Left renal cortex interstitium (tissue), 4 donors: ENCODE results near the gene IGF1R. TPM values are rescaled to one million over a fixed set of nuclear protein-coding genes. Genes with fewer than 3 reads are reported as not detected.

Source experiments
- DNase-seq, 4 donors: peaks; one replicate each; pipeline ENCODE4 v3.0.0-alpha.2; 2013; ENCODE audit warnings: low read depth in 4 of 4, low spot score in 2 of 4, missing footprints in 1 of 4
- polyA plus RNA-seq, 4 donors: library from polyadenylated mRNA; unstranded; fragments of 120-200 nt; gene quantifications; one replicate each; pipeline ENCODE4 v1.2.1, GENCODE V29; 2013; ENCODE audit not compliant: insufficient read length in 4 of 4

Gene IGF1R
- polyA plus RNA-seq, 4 donors = 38.3 to 61.2 (median 50.7) TPM

DNA sequence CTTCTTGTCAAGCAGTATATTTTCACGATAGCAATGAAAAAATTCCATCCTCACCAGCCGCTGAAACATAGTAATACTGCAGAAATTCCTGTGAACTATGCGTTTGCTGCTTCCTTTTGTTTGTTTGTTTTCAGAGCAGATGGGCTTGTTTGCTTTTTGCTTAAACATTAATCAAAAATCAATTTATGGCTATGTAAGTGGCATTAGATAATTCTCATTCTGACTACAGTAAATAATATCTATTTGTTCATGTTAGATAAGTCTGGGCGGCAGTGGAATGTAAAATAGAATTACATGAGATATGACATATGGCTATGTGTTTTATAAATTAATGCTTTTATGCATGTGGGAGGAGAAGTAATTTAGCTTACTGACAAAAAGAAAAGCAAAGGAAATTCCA is 195.5 kb downstream of the IGF1R start:
- DNase-seq = no peak

DNA sequence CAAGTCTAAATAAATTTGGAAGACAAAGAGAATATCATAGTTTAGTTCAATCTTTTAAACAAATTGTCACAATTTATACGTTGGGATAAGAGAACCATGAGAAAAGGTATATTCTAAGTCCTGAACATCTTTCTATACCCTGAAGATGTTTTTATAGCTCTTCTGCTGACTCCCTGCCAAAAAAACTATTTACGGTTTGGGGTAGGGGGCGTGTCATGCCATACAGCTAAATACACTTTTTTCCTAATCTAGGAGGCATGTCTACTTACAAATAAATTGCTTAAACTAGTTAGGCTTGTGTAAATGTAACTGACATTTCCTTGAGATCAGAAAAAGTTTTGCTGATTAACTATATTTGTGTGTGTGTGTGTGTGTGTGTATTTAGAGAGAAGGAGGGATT is 195.9 kb downstream of the IGF1R start:
- DNase-seq = no peak

DNA sequence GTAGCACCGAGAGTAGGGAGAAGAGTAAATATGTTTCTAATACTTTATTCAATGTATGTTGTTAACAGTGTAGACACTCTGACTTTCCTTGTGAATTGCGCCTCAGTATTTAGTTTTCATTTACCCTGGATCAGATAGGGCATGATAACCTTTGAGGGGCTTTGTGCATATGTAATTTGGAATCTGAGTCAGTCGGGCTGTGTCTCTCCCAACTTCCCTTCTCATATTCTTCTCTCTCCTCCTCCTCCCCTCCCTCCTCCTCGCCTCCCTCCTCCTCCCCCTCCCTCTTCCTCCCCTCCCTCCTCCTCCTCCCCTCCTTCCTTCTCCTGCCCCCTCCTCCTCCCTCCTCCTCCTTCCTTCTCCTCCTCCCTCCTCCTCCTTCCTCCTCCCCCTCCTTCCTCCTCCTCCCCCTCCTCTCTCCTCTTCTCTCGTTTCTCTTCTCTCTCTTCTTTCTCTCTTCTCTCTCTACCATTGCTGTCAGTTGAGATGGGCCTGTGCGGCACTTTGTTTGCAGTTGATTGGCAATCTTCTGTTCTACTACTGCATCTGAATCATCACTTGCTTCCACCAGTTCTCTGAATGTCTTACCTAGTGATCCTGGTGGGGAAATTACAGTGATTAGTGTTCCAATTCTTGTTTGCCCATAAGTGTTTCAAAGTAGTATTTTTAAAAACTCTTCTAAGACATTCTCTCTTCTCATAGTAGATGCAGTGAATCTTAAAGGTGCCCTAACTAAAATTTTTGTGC is 197.0 kb downstream of the IGF1R start:
- DNase-seq = no peak

DNA sequence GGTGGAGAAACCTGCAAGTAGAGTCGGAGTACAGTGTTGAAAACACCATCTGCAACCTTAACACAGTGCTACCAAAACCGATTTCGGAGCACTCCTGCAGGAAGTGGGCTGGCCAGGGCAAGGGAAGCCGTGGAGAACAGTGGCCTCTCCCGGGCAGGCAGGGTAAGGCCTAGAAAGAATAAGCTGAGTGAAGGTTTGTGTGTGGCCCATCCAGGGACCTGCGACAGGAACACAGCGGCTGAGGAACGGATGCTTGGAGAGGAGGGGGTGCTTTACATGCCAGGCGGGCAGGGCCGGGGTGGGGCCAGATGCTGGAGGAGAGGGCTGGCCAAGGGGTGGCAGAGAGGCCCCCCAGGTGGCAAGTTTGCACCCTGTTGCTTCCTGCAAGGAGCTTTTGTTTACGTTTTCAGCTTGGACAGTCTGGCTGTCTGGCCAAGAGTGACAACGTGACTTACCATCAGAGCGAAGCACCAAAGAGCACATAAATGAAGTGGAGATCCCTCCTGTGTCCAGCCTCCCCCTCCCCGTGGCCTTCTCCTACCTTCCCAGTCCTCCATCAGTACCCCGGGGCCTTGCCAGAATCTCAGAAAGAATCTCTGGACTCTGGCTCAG is 202.7 kb downstream of the IGF1R start:
- peak in 1 of 4 donors; percentile 65 for DNase-seq

DNA sequence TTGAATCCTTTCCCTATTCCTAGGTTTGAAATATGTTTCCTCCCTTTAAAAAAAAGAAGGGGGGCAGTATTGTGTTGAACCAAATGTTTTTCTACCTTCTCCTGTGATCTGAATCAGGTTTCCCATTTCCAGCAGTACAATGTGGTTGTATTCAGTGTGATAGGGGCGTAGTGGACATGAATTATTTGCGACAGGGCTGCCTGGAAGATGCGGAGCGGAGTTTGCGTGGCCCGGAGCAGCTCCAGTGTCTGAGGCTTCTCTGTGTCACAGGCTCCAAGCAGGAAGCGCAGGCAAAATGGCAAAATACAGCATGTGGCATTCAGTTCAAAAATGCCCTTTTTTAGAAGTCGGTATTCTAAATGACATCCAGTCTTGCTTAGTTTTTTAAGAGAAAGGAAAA is 204.8 kb downstream of the IGF1R start:
- DNase-seq = peak; percentile 78 to 93 (median 88)

DNA sequence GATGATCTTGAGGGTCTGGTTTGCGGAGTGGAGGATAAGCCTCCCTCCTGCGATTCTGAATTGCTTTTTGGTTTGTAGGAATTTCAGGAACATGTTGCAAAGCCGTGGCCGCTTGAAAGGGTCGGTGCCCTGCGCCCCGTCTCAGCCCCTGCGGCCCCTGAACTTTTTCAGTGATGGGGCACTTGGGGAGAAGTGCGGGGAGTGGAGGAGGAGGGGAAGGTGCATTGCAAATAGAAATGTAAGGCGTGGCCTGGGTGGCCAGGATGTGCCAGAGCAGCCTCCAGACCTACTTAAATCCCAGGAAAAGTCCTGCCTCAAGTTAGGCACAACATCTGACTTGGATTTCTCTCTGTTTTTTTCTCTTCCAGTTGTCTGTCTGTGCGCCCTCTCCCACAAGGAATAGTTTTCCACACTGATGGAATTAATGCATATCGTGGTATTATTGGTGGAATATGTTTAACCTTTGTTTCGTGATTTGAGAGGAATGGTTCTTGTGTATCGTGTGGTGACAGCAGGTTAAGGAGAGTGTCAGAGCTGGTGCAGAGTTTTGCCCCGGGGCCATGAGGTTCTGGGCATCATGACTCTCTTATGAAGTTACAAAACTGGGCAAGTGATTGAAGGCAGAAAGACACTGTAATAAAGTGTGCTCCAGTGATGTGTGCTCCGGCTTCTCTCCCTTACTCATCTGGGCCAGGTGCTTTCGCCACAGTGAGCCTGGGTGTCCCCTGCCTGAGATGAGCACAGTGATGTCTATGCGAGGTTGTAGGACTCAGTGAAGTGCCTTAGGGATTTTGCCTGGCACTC is 205.5 kb downstream of the IGF1R start:
- no peak for DNase-seq

DNA sequence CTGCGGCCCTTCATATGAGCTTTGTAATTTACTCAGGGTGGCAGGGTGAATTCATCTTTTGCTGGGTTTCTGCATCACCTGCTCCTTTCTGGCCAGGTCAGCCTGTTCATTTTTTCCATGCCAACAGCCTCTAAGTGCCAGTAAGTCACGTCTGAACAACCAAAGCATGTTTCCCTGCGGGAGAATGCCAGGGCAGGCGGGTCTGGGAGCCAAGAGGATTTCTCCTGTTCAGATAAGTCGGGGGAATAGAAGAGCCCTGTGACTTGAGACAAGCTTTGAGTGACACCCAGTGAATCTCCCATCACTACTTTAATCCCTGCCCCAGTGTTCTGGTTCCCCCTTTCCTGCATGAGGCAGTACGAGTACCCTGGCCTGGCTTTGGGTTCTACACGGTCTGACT is 206.2 kb downstream of the IGF1R start:
- DNase-seq = no peak

DNA sequence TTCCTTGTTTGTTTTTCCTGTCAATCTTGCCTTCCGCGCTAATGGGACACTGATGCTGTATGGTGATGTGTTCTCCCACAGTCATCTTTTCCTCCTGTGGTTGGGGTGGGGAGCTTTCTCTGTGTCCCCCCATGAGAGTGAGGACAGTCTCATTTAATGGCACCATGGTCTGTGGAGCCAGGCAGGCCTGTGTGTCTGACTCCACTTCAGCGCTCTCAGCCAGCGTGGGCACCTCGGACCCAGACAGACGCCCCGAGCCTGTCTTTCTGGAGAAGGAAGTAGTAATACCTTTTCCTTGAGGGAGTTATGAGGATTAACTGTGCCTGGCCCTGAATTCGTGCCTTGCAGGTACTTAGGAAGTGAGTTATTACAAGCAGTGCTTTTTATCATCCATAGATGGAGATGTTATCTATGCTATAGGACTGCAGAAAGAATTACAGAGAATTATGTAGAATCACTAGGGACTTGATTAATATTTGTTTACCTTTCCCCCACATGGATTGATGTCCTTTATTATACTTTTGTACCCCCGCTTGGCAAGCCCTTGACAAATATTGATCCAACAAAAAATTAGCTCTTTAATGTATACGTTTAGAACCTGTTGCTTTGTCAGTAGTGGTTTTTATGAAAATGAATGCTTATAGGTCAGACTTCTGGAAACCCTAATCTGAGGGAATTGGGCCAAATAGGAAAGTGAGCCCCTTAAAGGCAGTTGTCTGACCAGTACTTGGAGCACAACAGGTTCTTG is 206.9 kb downstream of the IGF1R start:
- no peak for DNase-seq

DNA sequence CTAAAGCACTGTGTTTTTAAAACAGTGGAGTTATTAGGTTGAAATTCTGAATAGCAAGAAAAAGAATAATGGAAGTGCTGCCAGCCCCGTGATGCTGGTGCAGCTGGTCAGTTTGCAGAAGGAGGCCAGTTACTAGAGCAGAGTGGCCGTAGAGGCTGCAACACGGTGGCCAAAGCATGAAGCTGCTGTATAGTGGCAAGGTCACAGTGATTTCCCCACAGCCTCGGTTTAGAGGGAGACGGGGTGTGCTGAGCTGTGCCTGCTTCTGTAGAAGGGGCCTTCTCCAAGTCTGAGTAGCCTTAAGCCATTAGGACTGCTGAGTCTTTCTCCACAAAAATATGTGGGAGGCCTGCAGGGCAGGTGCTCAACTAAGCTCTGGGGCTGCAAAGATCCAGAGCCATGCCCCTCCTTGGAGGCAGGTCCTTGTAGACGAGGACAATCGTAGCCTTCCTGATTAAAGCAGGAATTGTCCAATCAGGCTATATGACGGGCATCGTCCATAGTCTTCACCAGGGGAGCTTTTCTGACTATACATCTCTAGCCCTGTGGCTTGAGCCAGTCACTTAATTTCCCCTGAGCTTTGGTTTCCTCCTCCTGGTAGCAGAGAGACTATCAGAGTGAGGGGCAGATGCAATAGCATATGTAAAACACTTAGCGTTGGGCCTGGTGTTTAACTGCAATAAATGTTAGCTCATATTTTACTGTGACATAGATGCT is 207.6 kb downstream of the IGF1R start:
- no peak for DNase-seq

DNA sequence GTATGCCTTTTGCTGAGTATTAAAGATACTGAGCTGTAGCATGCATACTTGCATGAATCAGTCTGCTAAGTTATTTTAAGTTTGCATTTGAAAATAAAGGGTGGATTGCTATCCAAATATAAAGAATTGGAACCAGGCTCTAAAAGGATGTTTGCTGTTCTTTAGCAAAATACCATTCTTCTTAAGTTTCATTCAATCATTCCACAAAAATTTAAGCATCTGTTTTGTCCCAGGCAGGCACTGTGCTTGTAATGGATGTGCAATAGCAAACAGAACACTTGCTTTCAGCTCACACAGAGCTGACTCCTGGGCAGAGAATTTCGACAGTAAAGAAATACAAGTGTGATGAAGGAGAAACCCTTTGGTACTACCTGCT is 208.2 kb downstream of the IGF1R start:
- no peak for DNase-seq

DNA sequence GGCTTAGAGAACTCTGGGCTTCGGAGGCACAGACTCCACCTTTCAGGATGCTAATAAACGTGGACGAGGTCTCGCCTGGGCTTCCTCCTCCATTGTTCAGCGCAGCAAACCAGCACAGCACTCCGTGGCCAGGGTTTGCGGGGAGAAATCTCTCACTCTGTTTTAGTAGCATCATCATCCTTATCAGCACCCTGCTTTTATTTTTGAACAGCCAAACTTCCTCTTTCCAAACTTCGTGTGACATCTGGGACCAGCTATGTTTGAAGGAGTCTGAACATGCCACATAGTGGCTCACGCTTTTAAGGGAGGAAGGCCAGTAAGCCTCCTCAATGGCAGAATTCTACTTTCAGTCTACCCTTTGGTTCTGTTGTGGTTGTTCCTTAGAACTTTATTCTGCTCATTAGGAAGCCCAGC is 210.3 kb downstream of the IGF1R start:
- DNase-seq = no peak

DNA sequence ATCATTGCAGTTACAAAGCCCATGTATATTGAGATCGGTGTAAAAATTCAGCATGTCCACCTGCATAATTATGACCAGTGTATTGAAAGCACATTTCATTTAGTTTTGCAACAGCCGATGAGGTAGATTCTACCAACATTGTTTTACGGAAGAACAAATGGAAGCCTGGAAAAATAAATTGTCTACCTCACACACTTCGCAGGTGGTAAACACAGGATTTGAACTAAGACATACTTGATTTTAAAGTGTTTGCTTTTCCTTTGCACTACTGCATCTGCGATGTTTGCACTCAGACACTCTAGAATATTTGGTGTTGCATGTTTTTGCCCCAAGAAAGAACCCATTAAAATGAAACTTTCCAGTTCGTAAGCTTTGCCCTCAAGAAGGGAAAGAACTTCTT is 210.8 kb downstream of the IGF1R start:
- DNase-seq = no peak

DNA sequence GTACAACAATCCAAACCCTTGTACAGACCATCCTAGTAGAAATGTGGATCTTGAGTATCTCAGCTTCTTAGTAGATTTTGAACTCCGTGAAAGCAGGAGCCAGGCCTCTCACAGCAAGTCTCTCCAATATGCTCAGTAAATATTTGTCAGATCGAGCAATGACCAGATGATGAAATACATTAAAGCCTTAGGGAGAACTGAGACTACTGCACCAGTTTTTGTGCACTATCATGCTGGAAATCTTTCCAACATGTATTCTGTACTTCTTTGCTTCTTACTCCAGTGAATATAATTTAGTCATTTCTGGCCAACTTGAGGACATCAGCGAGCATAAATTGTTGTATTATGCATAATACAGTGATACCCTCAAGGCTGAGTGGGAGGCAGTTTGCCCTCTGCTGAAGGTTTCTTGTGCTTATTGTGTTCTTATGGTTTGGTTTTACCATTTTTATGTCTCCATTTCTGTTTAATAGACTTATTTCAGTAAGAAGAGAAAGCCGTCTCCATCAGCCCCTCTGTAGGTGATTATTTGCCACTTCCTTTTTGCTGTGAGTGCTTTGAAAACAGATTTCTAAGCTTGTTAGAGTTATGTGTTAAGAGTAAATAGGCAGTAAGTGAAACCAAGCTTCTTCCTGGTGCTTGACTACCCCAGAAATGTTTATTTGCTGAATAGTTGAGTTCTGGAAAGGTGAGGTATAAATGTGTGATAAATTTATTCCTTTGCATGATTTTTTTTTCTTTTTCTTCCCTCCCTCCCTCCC is 212.1 kb downstream of the IGF1R start:
- no peak for DNase-seq

DNA sequence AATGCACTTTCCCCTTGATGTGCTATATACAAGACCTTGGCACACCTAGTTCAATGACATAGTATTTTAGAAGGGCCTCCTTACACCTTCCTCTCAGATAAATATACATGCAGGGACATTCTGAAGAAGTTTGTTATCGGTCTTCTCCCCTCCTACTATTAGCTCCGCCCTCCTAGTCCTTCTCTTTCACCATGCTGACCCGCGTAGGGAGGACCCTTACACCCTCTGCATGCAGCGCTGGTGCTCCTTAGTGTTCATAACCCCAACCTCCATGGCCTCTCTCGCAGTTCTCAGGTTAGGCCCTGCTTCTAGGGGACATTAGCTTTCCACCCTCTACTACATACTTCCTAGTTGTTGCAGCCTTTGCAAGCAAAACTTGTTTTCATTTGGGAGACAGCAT is 212.8 kb downstream of the IGF1R start:
- DNase-seq = no peak

DNA sequence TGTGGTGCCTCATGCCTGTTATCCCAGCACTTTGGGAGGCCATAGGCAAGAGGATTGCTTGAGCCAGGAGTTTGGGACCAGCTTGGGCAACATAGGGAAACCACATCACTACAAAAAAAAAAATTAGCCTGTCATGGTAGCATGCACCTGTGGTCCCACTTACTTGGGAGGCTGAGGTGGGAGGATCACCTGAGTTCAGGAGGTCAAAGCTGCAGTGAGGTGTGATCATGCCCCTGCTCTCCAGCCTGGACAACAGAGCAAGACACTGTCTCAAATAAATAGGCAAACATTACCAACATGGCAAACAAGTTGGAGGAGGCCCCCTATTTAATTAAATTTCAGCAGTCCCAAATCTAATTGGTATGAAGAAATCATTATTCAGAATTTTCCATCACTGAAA is 215.6 kb downstream of the IGF1R start:
- DNase-seq = no peak

DNA sequence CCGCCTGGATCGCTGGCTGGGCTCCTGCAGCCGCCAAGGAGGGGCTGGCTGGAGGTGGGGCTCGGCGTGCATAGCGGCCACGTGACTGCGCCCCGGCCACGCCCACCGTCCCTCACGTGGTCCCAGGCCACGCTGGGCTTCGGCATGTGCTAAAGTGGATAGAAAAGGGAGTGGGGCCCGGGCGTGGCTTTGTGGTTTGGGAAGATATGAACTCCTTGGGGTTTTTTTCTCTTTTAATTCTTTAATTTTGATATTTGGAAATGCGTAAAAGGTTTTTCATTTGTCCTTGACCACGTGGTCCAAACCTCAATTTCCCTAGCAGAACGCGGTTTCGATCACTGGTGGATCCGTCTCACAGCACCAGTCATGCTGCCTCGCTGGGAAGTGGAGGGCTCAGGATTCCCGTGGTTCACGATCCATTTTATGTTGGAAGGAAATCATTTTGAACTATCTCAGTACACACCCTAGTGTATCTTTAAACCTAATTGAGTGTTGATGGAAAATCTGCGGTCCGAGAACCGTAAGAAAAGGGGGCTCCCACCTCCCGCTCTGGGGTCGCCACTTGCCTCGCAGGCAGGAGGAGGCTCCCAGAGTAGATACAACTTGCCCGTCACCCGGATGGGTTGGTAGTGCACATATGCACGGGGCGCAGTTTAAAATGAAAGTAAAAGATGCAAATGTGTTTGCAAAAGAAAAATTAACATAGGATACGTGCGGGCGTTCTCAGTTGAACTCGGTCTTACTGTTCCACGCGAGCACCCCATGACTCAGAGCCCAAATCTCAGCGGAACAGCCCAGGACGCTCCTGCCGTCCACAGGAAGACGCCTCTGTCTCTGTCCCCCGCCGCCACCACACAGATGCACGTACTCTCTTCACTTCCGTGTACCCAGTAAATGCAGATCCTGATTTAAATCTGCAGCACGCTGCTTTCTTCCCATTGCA is 217.3 kb downstream of the IGF1R start:
- DNase-seq = no peak

DNA sequence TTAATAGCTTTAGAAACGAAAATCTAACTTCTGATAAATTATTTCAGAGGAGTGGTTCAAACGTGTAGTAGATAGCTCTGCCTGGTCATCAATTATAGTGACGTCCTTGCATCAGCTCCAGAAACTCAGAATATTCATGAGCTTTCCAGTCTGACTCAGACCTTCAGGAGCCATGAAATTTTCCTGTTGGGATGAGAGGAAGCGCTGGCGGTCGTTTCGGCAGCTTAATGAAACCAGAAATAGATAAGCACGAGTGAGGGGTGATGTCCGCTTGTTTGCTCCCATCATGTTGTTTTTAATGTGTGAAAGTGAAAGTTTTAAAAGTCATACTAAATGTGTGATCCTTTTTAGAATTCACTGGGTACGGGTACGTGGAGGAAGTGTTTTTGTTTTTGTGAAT is 218.2 kb downstream of the IGF1R start:
- no peak for DNase-seq

DNA sequence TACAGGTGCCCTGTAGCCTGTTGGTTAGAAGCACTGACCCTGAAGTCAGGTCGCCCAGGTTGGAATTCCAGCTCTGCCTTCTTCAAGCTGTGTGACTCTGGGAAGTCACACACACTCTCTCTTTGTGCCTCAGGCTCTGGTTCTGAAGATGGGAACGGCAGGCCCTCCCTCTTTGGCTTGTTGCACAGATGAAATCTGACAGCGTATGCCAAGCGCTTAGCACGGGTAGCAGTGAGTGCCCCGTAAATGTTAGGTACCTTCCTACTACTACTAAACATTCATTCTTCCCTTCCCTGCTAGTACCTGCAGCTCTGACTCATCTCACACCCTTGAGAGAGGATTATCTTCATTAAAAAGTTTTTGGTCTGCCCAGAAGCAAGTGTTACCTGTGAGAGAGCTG is 220.2 kb downstream of the IGF1R start:
- DNase-seq = no peak

DNA sequence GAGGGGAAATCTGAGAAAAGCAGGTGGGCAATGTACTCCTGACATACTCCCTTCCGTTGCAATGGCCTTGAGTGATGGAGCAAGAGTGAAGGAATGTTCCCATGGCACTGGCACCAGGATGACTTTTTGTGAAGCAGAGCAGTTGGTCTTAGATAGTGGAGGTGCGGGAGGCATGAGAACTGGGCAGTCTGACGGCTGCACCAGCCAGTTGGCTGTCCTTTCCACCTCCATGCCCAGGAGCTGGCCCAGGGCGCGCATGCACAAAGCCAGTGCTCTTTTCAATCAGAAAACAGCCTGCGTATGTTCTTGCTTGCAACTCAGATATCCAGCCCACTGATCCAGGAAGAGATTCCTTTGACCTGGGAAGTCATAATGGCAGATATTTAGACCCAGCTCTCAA is 222.4 kb downstream of the IGF1R start:
- DNase-seq = no peak
